Adrenal gland (tissue), 12 donors: ENCODE data around the gene TULP4. TPM values are rescaled to one million over a fixed set of nuclear protein-coding genes. Genes with fewer than 3 reads are reported as not detected.

Experiments
- DNase-seq, 7 donors: peaks; one replicate each; pipeline ENCODE4 v3.0.0-alpha.2; 2019 to 2020
- H3K27ac ChIP-seq, 5 donors: fragments of 200-600 bp; sonication (generic) in 4 of 5; 1 replicate in 3 of 5; 2 replicates in 2 of 5; pipeline versions ENCODE4 v1.5.1 to v1.8.0; 2016 to 2020; ENCODE audit warnings: mild to moderate bottlenecking in 1 of 5
- H3K27me3 ChIP-seq: fragments of 200-600 bp; 2 replicates; pipeline ENCODE4 v1.8.0; 2021
- H3K36me3 ChIP-seq, 2 donors: fragments of 200-600 bp; replicated peaks in 1 of 2; 1 replicate in 1 of 2; 2 replicates in 1 of 2; pipeline versions ENCODE4 v1.5.1 to v1.8.0; 2018 to 2022
- H3K4me1 ChIP-seq, 2 donors: fragments of 200-600 bp; replicated peaks in 1 of 2; 1 replicate in 1 of 2; 2 replicates in 1 of 2; pipeline versions ENCODE4 v1.5.1 to v1.8.0; 2018 to 2021
- H3K4me3 ChIP-seq, 4 donors: fragments of 200-600 bp; sonication (generic) in 3 of 4; one replicate each; pipeline ENCODE4 v1.5.1; 2016 to 2018
- H3K9me3 ChIP-seq, 3 donors: fragments of 200-600 bp; sonication (generic) in 1 of 3; replicated peaks in 1 of 3; 1 replicate in 2 of 3; 2 replicates in 1 of 3; pipeline versions ENCODE4 v1.5.1 to v1.8.0; 2016 to 2021
- POLR2A ChIP-seq, 2 donors: fragments of 450-650 bp; IDR thresholded peaks; one replicate each; pipeline ENCODE4 v1.6.1; 2017; ENCODE audit warnings: antibody characterized with exemption in 2 of 2, mild to moderate bottlenecking in 2 of 2, moderate library complexity in 1 of 2
- WGBS, 4 donors: extraction: QIAGEN DNeasy Blood & Tissue Kit in 2 of 4; methylation state at CpG; one replicate each; pipeline versions ENCODE4 v1.1.5 to v1.1.7; 2013 to 2017; 5-methylcytosine and 5-hydroxymethylcytosine counted together
- intact Hi-C, 2 donors: fragments of 100-400 bp; cut with DNase I; formaldehyde crosslinking; loops; one replicate each; pipeline versions ENCODE4 v1.14.1 to v1.15.0; 2022 to 2023
- polyA plus RNA-seq, 3 donors: library from polyadenylated mRNA; stranded (reverse); fragments of 200-250 nt in 2 of 3; fragments of 350-450 nt in 1 of 3; fragmentation: Illumina TruSeq in 1 of 3; extraction: RNeasy Lipid Tissue Mini Kit (QIAGEN cat#74804) in 1 of 3; gene quantifications; one replicate each; pipeline ENCODE4 v1.2.3, GENCODE V29; 2013 to 2014
- total RNA-seq, 9 donors: library from RNA; depleted of rRNA in 4 of 9; stranded (reverse); fragments of >200 nt in 4 of 9; fragments of 120-200 nt in 1 of 9; fragmentation: NEBNext Ultra II Directional in 1 of 9; extraction: Animal tissue kit (Norgen Biotek cat#: 25700) in 1 of 9; gene quantifications; one replicate each; pipeline versions ENCODE4 v1.1.0 to v1.2.4, GENCODE V29; 2013 to 2023
- TF ChIP-seq, protein P1 (sequence below), 6 experiments: fragments of 450-650 bp in 4 of 6; fragments of 200-600 bp in 2 of 6; sonication (generic) in 1 of 6; IDR thresholded peaks; 1 replicate in 5 of 6; 2 replicates in 1 of 6; pipeline versions ENCODE4 v1.5.1 to v1.8.0; 2016 to 2021; ENCODE audit warnings: antibody characterized with exemption in 6 of 6, mild to moderate bottlenecking in 2 of 6, moderate library complexity in 1 of 6
- donor health status: healthy with polysubstance abuse.
- donor health status: Bipolar disorder and iron deficiency.
- donor health status: DM: yes; HTN: yes; CAD: no.
- donor health status: DM: no; HTN: no; CAD: no.
- donor health status: DM: no; HTN: no; CAD: no.
- donor health status: DM: yes; HTN: yes; CAD: no.

TULP4 gene
- total and polyA plus RNA-seq, 12 donors = 1.9 to 89.6 (median 61.4) TPM

GRCh38 chr6:158437571-158437970 is 125.3 kb downstream of the TULP4 start:
- Histone ChIP-seq H3K36me3 (no peaks in the 10 kb centered on the region), H3K4me3 (no peak overlapping the region), H3K27me3 (no peaks in the 10 kb centered on the region), H3K9me3 (no peaks in the 10 kb centered on the region), H3K27ac (no peak overlapping the region), H3K4me1 (peaks cover 0 to 10% of the 10 kb centered on the region in 2 donors)
- intact Hi-C loops = no loop called here
- WGBS, 4 donors = 84 to 92% (median 86%) methylated on average over 3 of the region's 3 CpGs
- DNase-seq = no peak
- TF ChIP-seq, protein P1, sequence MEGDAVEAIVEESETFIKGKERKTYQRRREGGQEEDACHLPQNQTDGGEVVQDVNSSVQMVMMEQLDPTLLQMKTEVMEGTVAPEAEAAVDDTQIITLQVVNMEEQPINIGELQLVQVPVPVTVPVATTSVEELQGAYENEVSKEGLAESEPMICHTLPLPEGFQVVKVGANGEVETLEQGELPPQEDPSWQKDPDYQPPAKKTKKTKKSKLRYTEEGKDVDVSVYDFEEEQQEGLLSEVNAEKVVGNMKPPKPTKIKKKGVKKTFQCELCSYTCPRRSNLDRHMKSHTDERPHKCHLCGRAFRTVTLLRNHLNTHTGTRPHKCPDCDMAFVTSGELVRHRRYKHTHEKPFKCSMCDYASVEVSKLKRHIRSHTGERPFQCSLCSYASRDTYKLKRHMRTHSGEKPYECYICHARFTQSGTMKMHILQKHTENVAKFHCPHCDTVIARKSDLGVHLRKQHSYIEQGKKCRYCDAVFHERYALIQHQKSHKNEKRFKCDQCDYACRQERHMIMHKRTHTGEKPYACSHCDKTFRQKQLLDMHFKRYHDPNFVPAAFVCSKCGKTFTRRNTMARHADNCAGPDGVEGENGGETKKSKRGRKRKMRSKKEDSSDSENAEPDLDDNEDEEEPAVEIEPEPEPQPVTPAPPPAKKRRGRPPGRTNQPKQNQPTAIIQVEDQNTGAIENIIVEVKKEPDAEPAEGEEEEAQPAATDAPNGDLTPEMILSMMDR (IDR thresholded peaks at IDR 0.05) = no peak
- no peak for TF ChIP-seq POLR2A (IDR thresholded peaks at IDR 0.05)

DNA sequence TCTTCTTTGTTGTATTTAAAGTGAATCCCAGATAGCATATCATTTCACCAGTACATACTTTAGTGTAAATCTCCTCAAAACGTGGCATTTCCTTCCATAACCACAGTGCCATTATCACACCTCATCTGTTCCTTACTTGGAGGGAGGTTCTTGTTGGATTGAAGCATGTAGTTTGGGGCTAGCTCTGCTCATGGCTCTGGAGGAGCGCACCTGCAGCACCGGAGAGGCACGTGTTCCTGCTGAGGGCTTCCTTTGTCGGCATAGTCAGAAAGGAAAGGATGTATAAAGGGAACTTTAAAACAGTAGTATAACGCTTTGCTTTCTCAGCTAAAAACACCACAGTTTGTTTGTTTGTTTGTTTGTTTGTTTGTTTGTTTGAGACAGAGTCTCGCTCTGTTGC is 126.0 kb downstream of the TULP4 start:
- intact Hi-C loops = no loop called here
- Histone ChIP-seq H3K4me1 (peaks cover 0 to 10% of the 10 kb centered on the region in 2 donors), H3K27ac (no peak overlapping the region), H3K4me3 (no peak overlapping the region), H3K9me3 (no peaks in the 10 kb centered on the region), H3K36me3 (no peaks in the 10 kb centered on the region), H3K27me3 (no peaks in the 10 kb centered on the region)
- no peak for DNase-seq
- no peak for TF ChIP-seq POLR2A (IDR thresholded peaks at IDR 0.05)
- TF ChIP-seq, protein P1 (IDR thresholded peaks at IDR 0.05) = no peak
- WGBS, 4 donors = 87 to 96% (median 92%) methylated on average over 7 of the region's 7 CpGs

DNA sequence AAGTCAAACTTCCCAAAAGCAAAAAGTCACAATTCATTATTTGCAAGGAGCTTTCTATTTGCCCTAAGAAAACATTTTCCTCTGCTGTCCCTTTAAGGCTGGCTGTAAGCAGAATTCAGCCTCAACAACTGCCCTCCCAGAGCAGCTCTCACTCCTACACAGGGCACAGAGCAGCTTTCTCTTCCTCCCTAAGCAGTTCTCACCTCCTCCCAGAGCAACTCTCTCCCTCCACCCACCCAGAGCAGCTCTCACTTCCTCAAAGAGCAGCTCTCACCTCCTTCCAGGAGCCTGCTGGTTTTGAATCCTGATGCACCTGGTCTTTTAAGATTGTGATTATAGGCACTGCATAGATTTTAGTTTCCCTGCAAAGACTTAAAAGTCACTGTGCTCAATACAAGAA is 127.0 kb downstream of the TULP4 start:
- no peak for TF ChIP-seq POLR2A (IDR thresholded peaks at IDR 0.05)
- TF ChIP-seq, protein P1 (IDR thresholded peaks at IDR 0.05) = no peak
- Histone ChIP-seq H3K4me3 (no peak overlapping the region), H3K27ac (no peak overlapping the region), H3K9me3 (no peaks in the 10 kb centered on the region), H3K27me3 (no peaks in the 10 kb centered on the region), H3K4me1 (peaks cover 0 to 10% of the 10 kb centered on the region in 2 donors), H3K36me3 (no peaks in the 10 kb centered on the region)
- intact Hi-C loops = no loop called here
- DNase-seq = no peak

- Histone ChIP-seq H3K4me3 (no peak overlapping the region), H3K27ac (no peak overlapping the region), H3K4me1 (peaks cover 0 to 10% of the 10 kb centered on the region in 2 donors), H3K27me3 (no peaks in the 10 kb centered on the region), H3K36me3 (no peaks in the 10 kb centered on the region), H3K9me3 (no peaks in the 10 kb centered on the region)
- peak; percentile 28 to 75 (median 68) for DNase-seq
- intact Hi-C loops = no loop called here
- TF ChIP-seq, protein P1 (IDR thresholded peaks at IDR 0.05) = no peak
- TF ChIP-seq POLR2A (IDR thresholded peaks at IDR 0.05) = no peak
- WGBS, 4 donors = 33 to 42% (median 37%) methylated on average over 7 of the region's 7 CpGs
Measured at GRCh38 chr6:158441716-158442215, 129.5 kb downstream of the TULP4 start.
